A673 (cell line): ENCODE measurements around the gene ARHGAP26. TPM values are rescaled to one million over a fixed set of nuclear protein-coding genes. Genes with fewer than 3 reads are reported as not detected.

Source experiments
- BruUV-seq: library from RNA; stranded (reverse); fragments of 400-500 nt; replicated peaks from 2 replicates; lab custom pipeline; 2021; lab: Mats Ljungman, UMichigan
- CTCF ChIA-PET: fragments of 300-600 bp; sonication (Branson Sonifier 250); formaldehyde crosslinking; loops from one replicate; lab custom pipeline; 2022; ENCODE audit warnings: antibody characterized with exemption; lab: Charles Lee
- POLR2A ChIA-PET: fragments of 300-600 bp; sonication (Branson Sonifier 250); formaldehyde crosslinking; loops from one replicate; lab custom pipeline; 2022; ENCODE audit warnings: antibody characterized with exemption; ENCODE audit not compliant: low non-redundant PET; lab: Charles Lee
- DNase-seq: peaks from one replicate; pipeline ENCODE4 v3.0.0-alpha.2; 2015; ENCODE audit warnings: low spot score
- H3K27ac ChIP-seq: fragments of 200-600 bp; sonication (generic); 2 replicates; pipeline ENCODE4 v1.5.1; 2016; ENCODE audit warnings: mixed run types, low read depth, mild to moderate bottlenecking, mixed read lengths, antibody characterized with exemption, low read length; ENCODE audit not compliant: poor library complexity, severe bottlenecking
- H3K27me3 ChIP-seq: fragments of 200-600 bp; sonication (generic); replicated peaks from 2 replicates; pipeline ENCODE4 v1.6.1; 2017; ENCODE audit warnings: mixed run types, low read depth, mild to moderate bottlenecking, mixed read lengths, antibody characterized with exemption, low read length; ENCODE audit not compliant: insufficient read depth, poor library complexity
- H3K36me3 ChIP-seq: fragments of 200-600 bp; sonication (generic); 2 replicates; pipeline ENCODE4 v1.6.1; 2016; ENCODE audit warnings: mixed run types, mild to moderate bottlenecking, mixed read lengths, antibody characterized with exemption, low read length; ENCODE audit not compliant: insufficient read depth, poor library complexity, severe bottlenecking
- H3K4me1 ChIP-seq: fragments of 200-600 bp; sonication (generic); 2 replicates; pipeline ENCODE4 v1.6.1; 2017; ENCODE audit warnings: mixed run types, mild to moderate bottlenecking, mixed read lengths, antibody characterized with exemption, low read length; ENCODE audit not compliant: insufficient read depth, poor library complexity, severe bottlenecking
- H3K4me3 ChIP-seq: fragments of 200-600 bp; sonication (generic); 2 replicates; pipeline ENCODE4 v1.5.1; 2016; ENCODE audit warnings: low read depth, mixed run types, mild to moderate bottlenecking, mixed read lengths, low read length; ENCODE audit not compliant: poor library complexity, severe bottlenecking
- H3K9me3 ChIP-seq: fragments of 200-600 bp; sonication (generic); 2 replicates; pipeline ENCODE4 v1.6.1; 2016; ENCODE audit warnings: mixed run types, low read depth, mild to moderate bottlenecking, mixed read lengths, antibody characterized with exemption, low read length; ENCODE audit not compliant: poor library complexity, severe bottlenecking
- CTCF ChIP-seq: fragments of 300-800, 200-600 bp; sonication (generic); conservative IDR thresholded peaks from 2 replicates; pipeline ENCODE4 v1.5.1; 2017; ENCODE audit warnings: low read depth, mild to moderate bottlenecking, antibody characterized with exemption, low read length, moderate library complexity, mixed read lengths
- EZH2 ChIP-seq: fragments of 200-600 bp; sonication (generic); IDR thresholded peaks from 2 replicates; pipeline ENCODE4 v1.6.1; 2017; ENCODE audit warnings: borderline replicate concordance, low read depth, mild to moderate bottlenecking, mixed read lengths, antibody characterized with exemption, low read length; ENCODE audit not compliant: poor library complexity, severe bottlenecking
- intact Hi-C: fragments of 100-400 bp; cut with micrococcal nuclease; formaldehyde crosslinking; loops from one replicate; pipeline ENCODE4 v1.10.0; 2022; ENCODE audit not compliant: unreplicated experiment
- total RNA-seq: library from RNA; stranded (reverse); gene quantifications from 2 replicates; pipeline ENCODE4 v1.2.3, GENCODE V29; 2021

The ARHGAP26 gene
- total RNA-seq, 1 experiment from 2014 or later: 25.5 TPM

- H3K27ac ChIP-seq: no peak overlapping the region
- no peaks in the 10 kb centered on the region for H3K27me3 ChIP-seq
- TF ChIP-seq EZH2 (no peak), CTCF (no peak)
- CTCF ChIA-PET: no interaction called here
- DNase-seq: no peak
- POLR2A ChIA-PET: no interaction called here
- no TSS peak for BruUV-seq
- no peaks in the 10 kb centered on the region for H3K4me1 ChIP-seq
- no peaks in the 10 kb centered on the region for H3K9me3 ChIP-seq
- intact Hi-C loops: no loop called here
- no peaks in the 10 kb centered on the region for H3K36me3 ChIP-seq
- H3K4me3 ChIP-seq: no peak overlapping the region
These were observed 422.2 kb downstream of the ARHGAP26 start for GRCh38 chr5:143192191-143192900.

- H3K36me3 ChIP-seq: no peaks in the 10 kb centered on the region
- no peak for TF ChIP-seq CTCF
- TF ChIP-seq EZH2: no peak
- no peak for DNase-seq
- H3K27ac ChIP-seq: no peak overlapping the region
- CTCF ChIA-PET: no interaction called here
- POLR2A ChIA-PET: no interaction called here
- H3K4me3 ChIP-seq: no peak overlapping the region
- intact Hi-C loops: no loop called here
- no peaks in the 10 kb centered on the region for H3K27me3 ChIP-seq
- BruUV-seq: no TSS peak
- no peaks in the 10 kb centered on the region for H3K4me1 ChIP-seq
- H3K9me3 ChIP-seq: peaks cover 4% of the 10 kb centered on the region
These were observed 424.0 kb downstream of the ARHGAP26 start for GRCh38 chr5:143194206-143194605.

- intact Hi-C loops: no loop called here
- Histone ChIP-seq H3K27ac (no peak overlapping the region), H3K4me1 (no peaks in the 10 kb centered on the region), H3K4me3 (no peak overlapping the region), H3K27me3 (no peaks in the 10 kb centered on the region), H3K9me3 (peaks cover 4% of the 10 kb centered on the region), H3K36me3 (no peaks in the 10 kb centered on the region)
- no TSS peak for BruUV-seq
- CTCF ChIA-PET: no interaction called here
- POLR2A ChIA-PET: no interaction called here
- TF ChIP-seq EZH2 (no peak), CTCF (no peak)
- DNase-seq: no peak
These were observed 424.5 kb downstream of the ARHGAP26 start for GRCh38 chr5:143194713-143195112.
